ENCODE measurements around the gene PRICKLE2. TPM values are rescaled to one million over a fixed set of nuclear protein-coding genes. Genes with fewer than 3 reads are reported as not detected.
A peak's percentile ranks its signal among the peaks of the same experiment; 100 is the strongest.

PRICKLE2 gene
- total RNA-seq, 4 donors from 2014 or later: 71.8 to 99.9 (median 84.4) TPM

DNA sequence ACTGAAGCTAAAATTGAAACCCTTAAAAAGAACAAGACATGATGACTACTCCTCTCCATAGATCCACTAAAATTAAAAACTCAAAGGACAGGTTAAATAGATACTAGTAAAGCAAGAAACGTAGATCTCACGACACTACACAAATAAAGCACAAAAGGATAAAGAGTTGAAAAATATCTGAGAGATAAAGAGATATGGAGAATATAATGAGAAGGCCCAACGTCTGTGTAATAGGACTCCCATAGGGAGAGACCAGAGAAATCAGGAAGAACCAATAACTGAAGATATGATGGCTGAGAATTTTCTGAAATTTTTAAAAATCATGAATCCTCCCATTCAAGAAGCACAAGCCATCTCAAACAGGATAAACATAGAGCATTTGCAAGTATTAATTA, 45.6 kb upstream of the PRICKLE2 start:
- intact Hi-C loops (cut with DNase I): no loop called here
- Histone ChIP-seq H3K4me1 (peaks cover 12 to 21% (median 14%) of the 10 kb centered on the region in 4 donors), H3K4me3 (no peak overlapping the region), H3K27me3 (no peaks in the 10 kb centered on the region), H3K9me3 (no peaks in the 10 kb centered on the region), H3K36me3 (no peaks in the 10 kb centered on the region), H3K27ac (replicated peaks in 1 of 4) (peak overlapping the region in 1 of 4 donors; percentile 37)
- no peak for DNase-seq (ENCODE audit: extremely low spot score)
- WGBS: 86% methylated on average over 3 of the region's 3 CpGs
- TF ChIP-seq EP300 (IDR thresholded peaks at IDR 0.05): no peak
- TF ChIP-seq POLR2AphosphoS5 (IDR thresholded peaks at IDR 0.05): no peak
- TF ChIP-seq POLR2A (IDR thresholded peaks at IDR 0.05; ENCODE audit: low read depth): no peak
- TF ChIP-seq, protein P1, sequence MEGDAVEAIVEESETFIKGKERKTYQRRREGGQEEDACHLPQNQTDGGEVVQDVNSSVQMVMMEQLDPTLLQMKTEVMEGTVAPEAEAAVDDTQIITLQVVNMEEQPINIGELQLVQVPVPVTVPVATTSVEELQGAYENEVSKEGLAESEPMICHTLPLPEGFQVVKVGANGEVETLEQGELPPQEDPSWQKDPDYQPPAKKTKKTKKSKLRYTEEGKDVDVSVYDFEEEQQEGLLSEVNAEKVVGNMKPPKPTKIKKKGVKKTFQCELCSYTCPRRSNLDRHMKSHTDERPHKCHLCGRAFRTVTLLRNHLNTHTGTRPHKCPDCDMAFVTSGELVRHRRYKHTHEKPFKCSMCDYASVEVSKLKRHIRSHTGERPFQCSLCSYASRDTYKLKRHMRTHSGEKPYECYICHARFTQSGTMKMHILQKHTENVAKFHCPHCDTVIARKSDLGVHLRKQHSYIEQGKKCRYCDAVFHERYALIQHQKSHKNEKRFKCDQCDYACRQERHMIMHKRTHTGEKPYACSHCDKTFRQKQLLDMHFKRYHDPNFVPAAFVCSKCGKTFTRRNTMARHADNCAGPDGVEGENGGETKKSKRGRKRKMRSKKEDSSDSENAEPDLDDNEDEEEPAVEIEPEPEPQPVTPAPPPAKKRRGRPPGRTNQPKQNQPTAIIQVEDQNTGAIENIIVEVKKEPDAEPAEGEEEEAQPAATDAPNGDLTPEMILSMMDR (IDR thresholded peaks at IDR 0.05): no peak

DNA sequence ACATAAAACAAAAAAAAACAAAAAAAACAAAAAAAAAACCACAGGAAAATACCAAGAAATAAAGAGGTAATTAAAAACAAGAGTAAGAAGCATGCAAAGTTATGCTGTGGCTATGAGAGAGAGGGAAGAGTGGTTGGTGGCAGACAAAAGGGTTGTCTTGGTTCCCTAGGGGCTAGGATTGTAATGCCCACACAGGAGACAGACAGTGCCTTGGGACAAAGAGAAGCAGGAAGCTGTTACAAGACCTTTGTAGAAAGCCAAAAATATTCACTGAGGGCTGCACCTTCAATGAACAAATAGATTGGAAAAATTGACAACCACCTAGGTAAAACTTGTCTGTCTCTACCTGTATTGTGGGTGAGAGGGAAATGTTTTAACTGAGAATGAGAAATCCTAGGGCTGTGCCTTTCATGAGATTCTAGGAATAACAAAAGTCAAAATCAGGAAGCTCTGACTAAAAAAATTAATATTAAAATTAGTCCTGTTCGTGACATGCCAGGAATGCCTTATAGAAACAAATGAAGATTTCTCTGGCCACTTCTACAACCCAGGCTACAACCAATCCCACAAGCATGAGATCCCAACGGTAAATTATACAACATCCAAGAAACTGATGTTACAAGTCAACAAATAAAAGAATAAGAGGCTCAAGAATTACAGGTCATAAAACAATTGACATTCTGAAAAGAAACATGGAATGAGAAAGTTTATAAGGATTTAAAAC, 45.0 kb upstream of the PRICKLE2 start:
- Histone ChIP-seq H3K4me1 (peaks cover 15 to 24% (median 18%) of the 10 kb centered on the region in 4 donors), H3K27ac (replicated peaks in 1 of 4) (peak overlapping the region in 2 of 4 donors; percentile 25 to 37), H3K36me3 (no peaks in the 10 kb centered on the region), H3K27me3 (no peaks in the 10 kb centered on the region), H3K4me3 (no peak overlapping the region), H3K9me3 (no peaks in the 10 kb centered on the region)
- no peak for DNase-seq (ENCODE audit: extremely low spot score)
- TF ChIP-seq, protein P1 (IDR thresholded peaks at IDR 0.05): no peak
- TF ChIP-seq EP300 (IDR thresholded peaks at IDR 0.05) (no peak), POLR2AphosphoS5 (IDR thresholded peaks at IDR 0.05) (no peak), POLR2A (IDR thresholded peaks at IDR 0.05; ENCODE audit: low read depth) (no peak)
- intact Hi-C loops (cut with DNase I): no loop called here
- 61% methylated on average over 2 of the region's 2 CpGs for WGBS

DNA sequence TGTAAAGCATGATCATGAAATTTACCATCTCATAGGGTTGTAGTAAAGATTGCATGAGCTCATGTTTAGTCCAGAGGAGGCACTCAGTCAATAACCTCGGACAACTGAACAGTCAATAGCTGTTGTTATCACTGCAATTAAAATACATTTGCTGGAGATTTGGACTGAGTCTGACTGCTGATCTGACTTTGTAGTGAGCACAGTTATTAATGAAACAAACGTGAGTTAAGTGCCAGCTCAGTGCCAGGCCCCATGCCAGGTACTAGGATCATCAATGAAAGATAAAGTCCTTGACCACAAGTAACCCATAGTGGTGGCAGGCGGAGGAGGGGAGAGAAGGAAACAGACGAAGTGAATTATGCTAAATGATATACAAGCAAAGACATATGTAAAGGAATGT, 43.7 kb upstream of the PRICKLE2 start:
- 70% methylated on average over 4 of the region's 4 CpGs for WGBS
- no peak for DNase-seq (ENCODE audit: extremely low spot score)
- Histone ChIP-seq H3K36me3 (no peaks in the 10 kb centered on the region), H3K4me1 (peaks cover 28 to 38% (median 32%) of the 10 kb centered on the region in 4 donors), H3K27ac (replicated peaks in 1 of 4) (peak overlapping the region; percentile 92 to 96 (median 94)), H3K27me3 (no peaks in the 10 kb centered on the region), H3K9me3 (no peaks in the 10 kb centered on the region), H3K4me3 (no peak overlapping the region)
- no peak for TF ChIP-seq POLR2A (IDR thresholded peaks at IDR 0.05; ENCODE audit: low read depth)
- no peak for TF ChIP-seq POLR2AphosphoS5 (IDR thresholded peaks at IDR 0.05)
- TF ChIP-seq EP300 (IDR thresholded peaks at IDR 0.05): no peak
- intact Hi-C loops (cut with DNase I): loop anchor here (5.0 to 10.0 kb wide), 4 partner anchors 57 to 234 kb away; no protein-coding TSS in a partner anchor

DNA sequence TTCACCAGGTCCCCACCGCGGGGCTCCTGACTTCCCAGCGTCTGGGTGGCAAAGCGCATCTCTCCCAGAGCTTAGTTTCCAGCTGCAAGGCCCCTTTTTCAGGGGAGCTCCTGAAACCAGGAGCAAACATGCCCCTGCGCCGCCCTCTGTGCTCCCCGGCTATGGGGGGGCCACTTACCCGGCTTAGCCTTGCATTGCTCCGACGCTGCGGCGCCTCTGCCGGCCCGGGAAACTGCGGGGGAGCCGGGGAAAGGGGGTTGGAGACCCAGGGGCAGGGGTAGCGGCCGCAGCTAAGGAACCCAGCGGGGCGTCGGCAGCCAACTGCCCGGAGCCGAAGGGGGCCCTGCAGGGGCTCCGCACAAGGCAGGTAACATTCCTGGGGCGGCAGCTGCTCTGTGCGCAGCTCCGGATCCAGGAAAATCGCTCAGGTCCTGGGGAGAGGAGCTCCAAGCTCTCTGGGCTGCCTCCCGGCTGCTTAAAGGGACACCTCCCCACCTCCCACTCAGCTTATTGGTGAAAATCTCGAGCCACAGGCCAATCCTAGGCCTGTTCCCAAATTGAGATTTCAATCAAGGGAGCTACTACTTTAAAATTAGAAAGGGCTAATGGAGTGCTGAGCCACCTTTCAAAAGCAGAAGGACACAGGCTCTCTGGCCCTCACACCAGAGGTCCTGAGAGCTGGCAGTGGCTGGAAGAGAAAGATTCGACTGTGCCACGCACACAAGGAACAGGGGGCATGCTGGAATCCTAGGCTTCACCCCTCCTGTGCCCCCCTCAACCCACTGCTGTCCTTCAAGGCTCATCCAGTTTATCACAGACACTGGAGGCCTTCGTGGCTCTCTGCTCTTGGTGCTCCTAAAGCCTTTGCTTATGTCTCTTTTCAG, 42.7 kb upstream of the PRICKLE2 start:
- TF ChIP-seq, protein P1 (IDR thresholded peaks at IDR 0.05): peak in 1 of 3 experiments; percentile 9
- TF ChIP-seq POLR2AphosphoS5 (IDR thresholded peaks at IDR 0.05) (peak; percentile 91 to 98), POLR2A (IDR thresholded peaks at IDR 0.05; ENCODE audit: low read depth) (peak; percentile 57), EP300 (IDR thresholded peaks at IDR 0.05) (no peak)
- 20% methylated on average over 8 of the region's 33 CpGs for WGBS
- H3K36me3 ChIP-seq: no peaks in the 10 kb centered on the region
- peak overlapping the region; percentile 92 to 96 (median 94) for H3K27ac ChIP-seq (replicated peaks in 1 of 4)
- H3K27me3 ChIP-seq: no peaks in the 10 kb centered on the region
- peak; percentile 93 for DNase-seq (ENCODE audit: extremely low spot score)
- intact Hi-C loops (cut with DNase I): loop anchor here (2.0 to 10.0 kb wide), 5 partner anchors 56 to 233 kb away; no protein-coding TSS in a partner anchor
- no peaks in the 10 kb centered on the region for H3K9me3 ChIP-seq
- H3K4me1 ChIP-seq: peaks cover 37 to 48% (median 41%) of the 10 kb centered on the region in 4 donors
- peak overlapping the region; percentile 78 to 80 (median 80) for H3K4me3 ChIP-seq

Measured in esophagus muscularis mucosa (tissue), 4 donors.